ENCODE results near the gene NUP42. TPM values are rescaled to one million over a fixed set of nuclear protein-coding genes. Genes with fewer than 3 reads are reported as not detected.
A peak's percentile ranks its signal among the peaks of the same experiment; 100 is the strongest.

Gene NUP42
- polyA plus RNA-seq, 1 donor (not counting 4 experiments of a cell fraction or from before 2014, with no cell fraction given), result 34.2 TPM

DNA sequence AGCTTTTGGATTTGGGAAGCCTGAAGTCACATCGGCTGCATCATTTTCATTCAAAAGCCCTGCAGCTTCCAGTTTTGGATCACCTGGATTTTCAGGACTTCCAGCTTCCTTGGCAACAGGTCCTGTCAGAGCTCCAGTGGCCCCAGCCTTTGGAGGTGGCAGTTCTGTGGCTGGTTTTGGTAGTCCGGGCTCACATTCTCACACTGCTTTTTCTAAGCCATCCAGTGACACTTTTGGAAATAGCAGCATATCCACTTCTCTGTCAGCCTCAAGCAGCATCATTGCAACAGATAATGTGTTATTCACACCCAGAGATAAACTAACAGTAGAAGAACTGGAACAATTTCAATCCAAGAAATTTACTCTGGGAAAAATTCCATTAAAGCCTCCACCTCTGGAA is 18.5 kb downstream of the NUP42 start:
- dilution Hi-C loops (cut with MboI; ENCODE audit: extremely low pct_ligation_motif_present, low sequenced_read_pairs), result no loop called here
- no peak overlapping the region for H3K4me2 ChIP-seq (ENCODE audit: control insufficient read depth, extremely low read depth, insufficient read depth, low read depth, low read length)
- H3K27me3 ChIP-seq (ENCODE audit: control insufficient read depth, extremely low read depth, insufficient read depth, low read length), result no peaks in the 10 kb centered on the region
- H3K79me2 ChIP-seq (ENCODE audit: control insufficient read depth, insufficient read depth, low read length), result no peaks in the 10 kb centered on the region
- no peak overlapping the region for H3K27ac ChIP-seq (ENCODE audit: control insufficient read depth, insufficient read depth, low read length)
- no peak overlapping the region for H3K4me3 ChIP-seq (ENCODE audit: control insufficient read depth in 2 of 3, extremely low read depth in 1 of 3, insufficient read depth in 2 of 3, low read depth in 1 of 3, low read length in 3 of 3)
- DNase-seq (ENCODE audit: low read depth, low spot score), result no peak
- no peak overlapping the region for H2AFZ ChIP-seq (ENCODE audit: control insufficient read depth, low read length)
- FAIRE-seq, result peak; percentile 58
- no peaks in the 10 kb centered on the region for H3K9me3 ChIP-seq (ENCODE audit: control insufficient read depth, low read depth, low read length)
- no peaks in the 10 kb centered on the region for H3K9me1 ChIP-seq (ENCODE audit: control insufficient read depth, extremely low read depth, insufficient read depth, low read length)
- TF ChIP-seq EZH2 (IDR thresholded peaks at IDR 0.05; ENCODE audit: low read length), result no peak
- TF ChIP-seq, protein P1, sequence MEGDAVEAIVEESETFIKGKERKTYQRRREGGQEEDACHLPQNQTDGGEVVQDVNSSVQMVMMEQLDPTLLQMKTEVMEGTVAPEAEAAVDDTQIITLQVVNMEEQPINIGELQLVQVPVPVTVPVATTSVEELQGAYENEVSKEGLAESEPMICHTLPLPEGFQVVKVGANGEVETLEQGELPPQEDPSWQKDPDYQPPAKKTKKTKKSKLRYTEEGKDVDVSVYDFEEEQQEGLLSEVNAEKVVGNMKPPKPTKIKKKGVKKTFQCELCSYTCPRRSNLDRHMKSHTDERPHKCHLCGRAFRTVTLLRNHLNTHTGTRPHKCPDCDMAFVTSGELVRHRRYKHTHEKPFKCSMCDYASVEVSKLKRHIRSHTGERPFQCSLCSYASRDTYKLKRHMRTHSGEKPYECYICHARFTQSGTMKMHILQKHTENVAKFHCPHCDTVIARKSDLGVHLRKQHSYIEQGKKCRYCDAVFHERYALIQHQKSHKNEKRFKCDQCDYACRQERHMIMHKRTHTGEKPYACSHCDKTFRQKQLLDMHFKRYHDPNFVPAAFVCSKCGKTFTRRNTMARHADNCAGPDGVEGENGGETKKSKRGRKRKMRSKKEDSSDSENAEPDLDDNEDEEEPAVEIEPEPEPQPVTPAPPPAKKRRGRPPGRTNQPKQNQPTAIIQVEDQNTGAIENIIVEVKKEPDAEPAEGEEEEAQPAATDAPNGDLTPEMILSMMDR (optimal IDR thresholded peaks at IDR 0.05 in 1 of 3, IDR thresholded peaks at IDR 0.05 in 1 of 3, conservative IDR thresholded peaks at IDR 0.05 in 1 of 3; ENCODE audit: extremely low read depth in 1 of 3, insufficient read depth in 2 of 3, low read length in 3 of 3), result no peak
- no peak overlapping the region for H3K9ac ChIP-seq (ENCODE audit: control insufficient read depth, extremely low read depth, insufficient read depth, low read length)
- H4K20me1 ChIP-seq (ENCODE audit: control insufficient read depth, extremely low read depth, insufficient read depth, low read length), result no peaks in the 10 kb centered on the region
- no peaks in the 10 kb centered on the region for H3K4me1 ChIP-seq (ENCODE audit: control insufficient read depth, extremely low read depth, insufficient read depth, low read length)
- H3K36me3 ChIP-seq (ENCODE audit: control insufficient read depth in 2 of 2, extremely low read depth in 1 of 2, insufficient read depth in 2 of 2, low read length in 2 of 2), result peaks cover 9 to 18% of the 10 kb centered on the region in 2 experiments

DNA sequence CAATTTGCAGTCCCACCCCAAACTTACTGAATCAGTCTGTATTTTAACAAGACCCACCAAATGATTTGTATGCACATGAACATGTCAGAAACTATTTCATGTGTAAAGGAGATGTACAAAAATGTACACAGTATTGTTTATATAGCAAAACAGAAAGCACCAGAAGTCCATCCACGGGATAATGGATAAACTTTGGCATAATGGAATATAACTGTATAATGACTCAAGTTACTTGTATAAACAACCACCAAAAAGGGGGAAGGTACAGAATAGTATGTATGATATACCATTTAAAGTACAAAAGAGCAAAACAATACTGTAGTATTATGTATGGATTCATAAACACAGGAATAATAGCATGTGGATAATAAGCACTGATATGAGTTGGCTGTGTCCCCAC is 22.4 kb downstream of the NUP42 start:
- Histone ChIP-seq H3K9me3 (ENCODE audit: control insufficient read depth, low read depth, low read length) (no peaks in the 10 kb centered on the region), H3K36me3 (ENCODE audit: control insufficient read depth in 2 of 2, extremely low read depth in 1 of 2, insufficient read depth in 2 of 2, low read length in 2 of 2) (peaks cover 8% of the 10 kb centered on the region in 2 experiments), H3K79me2 (ENCODE audit: control insufficient read depth, insufficient read depth, low read length) (no peaks in the 10 kb centered on the region), H3K9ac (ENCODE audit: control insufficient read depth, extremely low read depth, insufficient read depth, low read length) (no peak overlapping the region), H3K4me2 (ENCODE audit: control insufficient read depth, extremely low read depth, insufficient read depth, low read depth, low read length) (no peak overlapping the region), H3K9me1 (ENCODE audit: control insufficient read depth, extremely low read depth, insufficient read depth, low read length) (no peaks in the 10 kb centered on the region), H3K27me3 (ENCODE audit: control insufficient read depth, extremely low read depth, insufficient read depth, low read length) (no peaks in the 10 kb centered on the region), H3K4me3 (ENCODE audit: control insufficient read depth in 2 of 3, extremely low read depth in 1 of 3, insufficient read depth in 2 of 3, low read depth in 1 of 3, low read length in 3 of 3) (no peak overlapping the region), H2AFZ (ENCODE audit: control insufficient read depth, low read length) (no peak overlapping the region), H3K27ac (ENCODE audit: control insufficient read depth, insufficient read depth, low read length) (no peak overlapping the region), H3K4me1 (ENCODE audit: control insufficient read depth, extremely low read depth, insufficient read depth, low read length) (peaks cover 16% of the 10 kb centered on the region), H4K20me1 (ENCODE audit: control insufficient read depth, extremely low read depth, insufficient read depth, low read length) (no peaks in the 10 kb centered on the region)
- FAIRE-seq (no peak), DNase-seq (ENCODE audit: low read depth, low spot score) (no peak)
- dilution Hi-C loops (cut with MboI; ENCODE audit: extremely low pct_ligation_motif_present, low sequenced_read_pairs), result no loop called here
- TF ChIP-seq, protein P1 (optimal IDR thresholded peaks at IDR 0.05 in 1 of 3, IDR thresholded peaks at IDR 0.05 in 1 of 3, conservative IDR thresholded peaks at IDR 0.05 in 1 of 3; ENCODE audit: extremely low read depth in 1 of 3, insufficient read depth in 2 of 3, low read length in 3 of 3), result no peak
- no peak for TF ChIP-seq EZH2 (IDR thresholded peaks at IDR 0.05; ENCODE audit: low read length)

Data from keratinocyte (primary cell).